GM23338 (cell line): ENCODE results near the gene IDH3B.

Experiments used
- CREB1 ChIP-seq: fragments of 250-450 bp; sonication (Bioruptor Pico); IDR thresholded peaks from 2 replicates; pipeline ENCODE4 v1.5.0; 2020; ENCODE audit warnings: low read depth, mild to moderate bottlenecking, moderate library complexity
- EZH2 ChIP-seq: fragments of 200-600 bp; sonication (generic); IDR thresholded peaks from one replicate; pipeline ENCODE4 v1.8.0; 2017; ENCODE audit warnings: antibody characterized with exemption, mild to moderate bottlenecking, low read depth; ENCODE audit not compliant: unreplicated experiment
- EZH2phosphoT487 ChIP-seq: fragments of 200-600 bp; sonication (generic); IDR thresholded peaks from one replicate; pipeline ENCODE4 v1.8.1; 2018; ENCODE audit warnings: antibody characterized with exemption; ENCODE audit not compliant: unreplicated experiment
- JUNB ChIP-seq: IDR thresholded peaks from one replicate; pipeline ENCODE4 v1.6.1; 2016; ENCODE audit warnings: antibody characterized with exemption; ENCODE audit not compliant: unreplicated experiment
- POLR2AphosphoS5 ChIP-seq: IDR thresholded peaks from 2 replicates; pipeline ENCODE4 v1.6.1; 2016; ENCODE audit warnings: antibody characterized with exemption, low read depth
- ZNF331 ChIP-seq: fragments of 250-450 bp; sonication (Bioruptor Pico); IDR thresholded peaks from 2 replicates; pipeline ENCODE4 v1.5.0; 2020; ENCODE audit warnings: low read depth, mild to moderate bottlenecking, moderate library complexity
- TF ChIP-seq, protein P1 (sequence below), 2 experiments: fragments of 200-600 bp in 1 of 2; sonication (generic) in 1 of 2; conservative IDR thresholded peaks; 2 replicates each; pipeline versions ENCODE4 v1.5.1 to v1.6.1; 2016 to 2017; ENCODE audit warnings: antibody characterized with exemption in 2 of 2, low read depth in 2 of 2, mild to moderate bottlenecking in 2 of 2, moderate library complexity in 1 of 2
- TF ChIP-seq, protein P2 (sequence below): IDR thresholded peaks from one replicate; pipeline ENCODE4 v1.6.1; 2018; ENCODE audit warnings: antibody characterized with exemption; ENCODE audit not compliant: unreplicated experiment
- TF ChIP-seq, protein P3 (sequence below): IDR thresholded peaks from 2 replicates; pipeline ENCODE4 v1.6.1; 2016; ENCODE audit warnings: antibody characterized with exemption

DNA sequence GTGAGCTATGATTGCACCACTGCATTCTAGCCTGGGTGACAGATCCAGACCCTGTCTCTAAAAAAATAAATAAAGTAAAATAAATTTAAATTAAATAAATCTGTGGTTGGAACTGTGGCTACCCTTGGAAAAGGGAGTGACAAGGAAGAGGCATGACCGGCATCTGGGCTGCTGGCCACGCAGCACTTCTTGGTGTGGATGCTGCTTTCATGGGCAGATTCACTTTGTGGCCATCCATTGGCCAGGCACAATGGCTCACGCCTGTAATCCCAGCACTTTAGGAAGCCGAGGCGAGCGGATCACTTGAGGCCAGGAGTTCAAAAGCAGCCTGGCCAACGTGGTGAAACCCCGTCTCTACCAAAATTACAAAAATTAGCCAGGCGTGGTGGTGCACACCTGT, 44.6 kb upstream of the IDH3B start:
- TF ChIP-seq POLR2AphosphoS5 (no peak), EZH2phosphoT487 (no peak), JUNB (no peak), EZH2 (no peak), ZNF331 (CRISPR knock-in tag) (no peak), CREB1 (no peak)
- TF ChIP-seq, protein P1, sequence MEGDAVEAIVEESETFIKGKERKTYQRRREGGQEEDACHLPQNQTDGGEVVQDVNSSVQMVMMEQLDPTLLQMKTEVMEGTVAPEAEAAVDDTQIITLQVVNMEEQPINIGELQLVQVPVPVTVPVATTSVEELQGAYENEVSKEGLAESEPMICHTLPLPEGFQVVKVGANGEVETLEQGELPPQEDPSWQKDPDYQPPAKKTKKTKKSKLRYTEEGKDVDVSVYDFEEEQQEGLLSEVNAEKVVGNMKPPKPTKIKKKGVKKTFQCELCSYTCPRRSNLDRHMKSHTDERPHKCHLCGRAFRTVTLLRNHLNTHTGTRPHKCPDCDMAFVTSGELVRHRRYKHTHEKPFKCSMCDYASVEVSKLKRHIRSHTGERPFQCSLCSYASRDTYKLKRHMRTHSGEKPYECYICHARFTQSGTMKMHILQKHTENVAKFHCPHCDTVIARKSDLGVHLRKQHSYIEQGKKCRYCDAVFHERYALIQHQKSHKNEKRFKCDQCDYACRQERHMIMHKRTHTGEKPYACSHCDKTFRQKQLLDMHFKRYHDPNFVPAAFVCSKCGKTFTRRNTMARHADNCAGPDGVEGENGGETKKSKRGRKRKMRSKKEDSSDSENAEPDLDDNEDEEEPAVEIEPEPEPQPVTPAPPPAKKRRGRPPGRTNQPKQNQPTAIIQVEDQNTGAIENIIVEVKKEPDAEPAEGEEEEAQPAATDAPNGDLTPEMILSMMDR (conservative IDR thresholded peaks at IDR 0.05; ENCODE audit: low read depth in 2 of 2) = no peak
- TF ChIP-seq, protein P2, sequence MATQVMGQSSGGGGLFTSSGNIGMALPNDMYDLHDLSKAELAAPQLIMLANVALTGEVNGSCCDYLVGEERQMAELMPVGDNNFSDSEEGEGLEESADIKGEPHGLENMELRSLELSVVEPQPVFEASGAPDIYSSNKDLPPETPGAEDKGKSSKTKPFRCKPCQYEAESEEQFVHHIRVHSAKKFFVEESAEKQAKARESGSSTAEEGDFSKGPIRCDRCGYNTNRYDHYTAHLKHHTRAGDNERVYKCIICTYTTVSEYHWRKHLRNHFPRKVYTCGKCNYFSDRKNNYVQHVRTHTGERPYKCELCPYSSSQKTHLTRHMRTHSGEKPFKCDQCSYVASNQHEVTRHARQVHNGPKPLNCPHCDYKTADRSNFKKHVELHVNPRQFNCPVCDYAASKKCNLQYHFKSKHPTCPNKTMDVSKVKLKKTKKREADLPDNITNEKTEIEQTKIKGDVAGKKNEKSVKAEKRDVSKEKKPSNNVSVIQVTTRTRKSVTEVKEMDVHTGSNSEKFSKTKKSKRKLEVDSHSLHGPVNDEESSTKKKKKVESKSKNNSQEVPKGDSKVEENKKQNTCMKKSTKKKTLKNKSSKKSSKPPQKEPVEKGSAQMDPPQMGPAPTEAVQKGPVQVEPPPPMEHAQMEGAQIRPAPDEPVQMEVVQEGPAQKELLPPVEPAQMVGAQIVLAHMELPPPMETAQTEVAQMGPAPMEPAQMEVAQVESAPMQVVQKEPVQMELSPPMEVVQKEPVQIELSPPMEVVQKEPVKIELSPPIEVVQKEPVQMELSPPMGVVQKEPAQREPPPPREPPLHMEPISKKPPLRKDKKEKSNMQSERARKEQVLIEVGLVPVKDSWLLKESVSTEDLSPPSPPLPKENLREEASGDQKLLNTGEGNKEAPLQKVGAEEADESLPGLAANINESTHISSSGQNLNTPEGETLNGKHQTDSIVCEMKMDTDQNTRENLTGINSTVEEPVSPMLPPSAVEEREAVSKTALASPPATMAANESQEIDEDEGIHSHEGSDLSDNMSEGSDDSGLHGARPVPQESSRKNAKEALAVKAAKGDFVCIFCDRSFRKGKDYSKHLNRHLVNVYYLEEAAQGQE = no peak
- TF ChIP-seq, protein P3, sequence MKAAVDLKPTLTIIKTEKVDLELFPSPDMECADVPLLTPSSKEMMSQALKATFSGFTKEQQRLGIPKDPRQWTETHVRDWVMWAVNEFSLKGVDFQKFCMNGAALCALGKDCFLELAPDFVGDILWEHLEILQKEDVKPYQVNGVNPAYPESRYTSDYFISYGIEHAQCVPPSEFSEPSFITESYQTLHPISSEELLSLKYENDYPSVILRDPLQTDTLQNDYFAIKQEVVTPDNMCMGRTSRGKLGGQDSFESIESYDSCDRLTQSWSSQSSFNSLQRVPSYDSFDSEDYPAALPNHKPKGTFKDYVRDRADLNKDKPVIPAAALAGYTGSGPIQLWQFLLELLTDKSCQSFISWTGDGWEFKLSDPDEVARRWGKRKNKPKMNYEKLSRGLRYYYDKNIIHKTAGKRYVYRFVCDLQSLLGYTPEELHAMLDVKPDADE = no peak
